Loucy (cell line): ENCODE results near the gene OXA1L.

Source experiments
- EZH2phosphoT487 ChIP-seq: fragments of 200-600 bp; IDR thresholded peaks from 2 replicates; pipeline ENCODE4 v1.6.1; 2018; ENCODE audit warnings: antibody characterized with exemption, mild to moderate bottlenecking, moderate library complexity, borderline replicate concordance
- TF ChIP-seq, protein P1 (sequence below): fragments of 200-600 bp; sonication (generic); conservative IDR thresholded peaks from 2 replicates; pipeline ENCODE4 v1.5.1; 2014; ENCODE audit warnings: mild to moderate bottlenecking, antibody characterized with exemption, low read length

DNA sequence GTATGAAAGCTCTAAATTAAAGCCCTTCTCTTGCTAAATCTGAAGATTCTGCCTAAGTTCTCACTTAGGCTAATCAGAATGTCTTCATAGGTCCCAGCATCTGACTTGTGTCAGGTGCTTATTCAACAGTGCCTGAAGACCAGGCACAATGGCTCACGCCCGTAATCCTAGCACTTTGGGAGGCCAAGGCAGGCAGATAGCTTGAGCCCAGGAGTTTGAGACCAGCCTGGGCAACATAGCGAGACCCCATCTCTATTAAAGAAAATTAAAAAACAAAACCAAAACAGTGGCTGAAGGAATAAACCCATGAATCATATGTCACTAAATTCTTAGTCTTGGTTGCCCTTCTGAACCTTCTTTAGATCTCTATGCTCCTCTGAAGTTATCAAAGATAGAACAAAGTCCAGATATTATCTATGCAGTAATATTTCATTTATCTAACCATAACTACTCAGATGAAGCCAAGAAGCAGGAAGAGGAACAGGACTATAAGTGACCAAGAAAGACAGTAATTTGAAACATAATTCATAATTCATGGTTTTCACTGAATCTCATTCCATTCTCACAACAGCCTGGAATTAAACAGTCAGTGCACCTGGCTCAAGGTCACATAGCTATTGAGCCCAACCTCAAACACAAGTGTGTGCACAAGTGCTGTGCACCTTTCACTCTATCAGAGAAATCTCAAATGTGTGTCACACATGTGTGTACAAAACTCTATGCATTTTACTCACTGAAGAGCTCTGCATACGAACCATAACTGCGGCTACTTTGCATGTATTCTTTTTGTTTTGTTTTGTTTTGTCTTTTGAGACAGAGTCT, 42.1 kb downstream of the OXA1L start:
- TF ChIP-seq, protein P1, sequence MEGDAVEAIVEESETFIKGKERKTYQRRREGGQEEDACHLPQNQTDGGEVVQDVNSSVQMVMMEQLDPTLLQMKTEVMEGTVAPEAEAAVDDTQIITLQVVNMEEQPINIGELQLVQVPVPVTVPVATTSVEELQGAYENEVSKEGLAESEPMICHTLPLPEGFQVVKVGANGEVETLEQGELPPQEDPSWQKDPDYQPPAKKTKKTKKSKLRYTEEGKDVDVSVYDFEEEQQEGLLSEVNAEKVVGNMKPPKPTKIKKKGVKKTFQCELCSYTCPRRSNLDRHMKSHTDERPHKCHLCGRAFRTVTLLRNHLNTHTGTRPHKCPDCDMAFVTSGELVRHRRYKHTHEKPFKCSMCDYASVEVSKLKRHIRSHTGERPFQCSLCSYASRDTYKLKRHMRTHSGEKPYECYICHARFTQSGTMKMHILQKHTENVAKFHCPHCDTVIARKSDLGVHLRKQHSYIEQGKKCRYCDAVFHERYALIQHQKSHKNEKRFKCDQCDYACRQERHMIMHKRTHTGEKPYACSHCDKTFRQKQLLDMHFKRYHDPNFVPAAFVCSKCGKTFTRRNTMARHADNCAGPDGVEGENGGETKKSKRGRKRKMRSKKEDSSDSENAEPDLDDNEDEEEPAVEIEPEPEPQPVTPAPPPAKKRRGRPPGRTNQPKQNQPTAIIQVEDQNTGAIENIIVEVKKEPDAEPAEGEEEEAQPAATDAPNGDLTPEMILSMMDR: no peak
- no peak for TF ChIP-seq EZH2phosphoT487
